GM23248 (cell line): Measurements from ENCODE around the gene KISS1R. TPM values are rescaled to one million over a fixed set of nuclear protein-coding genes. Genes with fewer than 3 reads are reported as not detected.

ENCODE experiments used
- DNase-seq: peaks from one replicate; pipeline ENCODE4 v3.0.0-alpha.2; 2015
- H2AFZ ChIP-seq: fragments of 200-600 bp; sonication (generic); 2 replicates; pipeline ENCODE4 v1.6.1; 2016; ENCODE audit warnings: antibody characterized with exemption
- H3F3A ChIP-seq: fragments of 200-600 bp; sonication (generic); 2 replicates; pipeline ENCODE4 v1.6.1; 2016; ENCODE audit warnings: mild to moderate bottlenecking, antibody characterized with exemption, mixed run types; ENCODE audit not compliant: insufficient read depth
- H3K27ac ChIP-seq: fragments of 200-600 bp; sonication (generic); 2 replicates; pipeline ENCODE4 v1.5.1; 2016; ENCODE audit warnings: mild to moderate bottlenecking
- H3K27me3 ChIP-seq: fragments of 200-600 bp; sonication (generic); replicated peaks from 2 replicates; pipeline ENCODE4 v1.6.1; 2016; ENCODE audit warnings: mild to moderate bottlenecking; ENCODE audit not compliant: insufficient read depth
- H3K36me3 ChIP-seq: fragments of 200-600 bp; sonication (generic); 2 replicates; pipeline ENCODE4 v1.6.1; 2016; ENCODE audit warnings: low read depth, mild to moderate bottlenecking
- H3K4me1 ChIP-seq: fragments of 200-600 bp; sonication (generic); 2 replicates; pipeline ENCODE4 v1.6.1; 2016; ENCODE audit warnings: mild to moderate bottlenecking; ENCODE audit not compliant: insufficient read depth
- H3K4me2 ChIP-seq: fragments of 200-600 bp; sonication (generic); one replicate; pipeline ENCODE4 v1.6.1; 2016; ENCODE audit warnings: mild to moderate bottlenecking; ENCODE audit not compliant: unreplicated experiment
- H3K4me3 ChIP-seq: fragments of 200-600 bp; sonication (generic); 2 replicates; pipeline ENCODE4 v1.5.1; 2016; ENCODE audit warnings: mild to moderate bottlenecking
- H3K79me2 ChIP-seq: fragments of 200-600 bp; sonication (generic); 2 replicates; pipeline ENCODE4 v1.6.1; 2016; ENCODE audit warnings: mild to moderate bottlenecking; ENCODE audit not compliant: insufficient read depth
- H3K9ac ChIP-seq: fragments of 200-600 bp; sonication (generic); 2 replicates; pipeline ENCODE4 v1.6.1; 2016; ENCODE audit warnings: mild to moderate bottlenecking
- H3K9me2 ChIP-seq: fragments of 200-600 bp; sonication (generic); 2 replicates; pipeline ENCODE4 v1.6.1; 2016; ENCODE audit warnings: mixed run types, mild to moderate bottlenecking, moderate library complexity; ENCODE audit not compliant: insufficient read depth
- H3K9me3 ChIP-seq: fragments of 200-600 bp; sonication (generic); one replicate; pipeline ENCODE4 v1.6.1; 2017; ENCODE audit warnings: low read depth
- H4K20me1 ChIP-seq: fragments of 200-600 bp; sonication (generic); 2 replicates; pipeline ENCODE4 v1.6.0; 2016; ENCODE audit not compliant: insufficient read depth
- EZH2 ChIP-seq: fragments of 200-600 bp; sonication (generic); IDR thresholded peaks from 2 replicates; pipeline ENCODE4 v1.6.1; 2018; ENCODE audit warnings: antibody characterized with exemption, mild to moderate bottlenecking; ENCODE audit not compliant: insufficient read depth, poor library complexity, severe bottlenecking
- EZH2phosphoT487 ChIP-seq: fragments of 200-600 bp; sonication (generic); IDR thresholded peaks from 2 replicates; pipeline ENCODE4 v1.6.1; 2018; ENCODE audit warnings: antibody characterized with exemption, moderate library complexity, mild to moderate bottlenecking, low read depth; ENCODE audit not compliant: insufficient read depth
- WGBS, 2 experiments: methylation state at CpG; one replicate each; pipeline ENCODE4 v1.1.6; 2015 to 2017; ENCODE audit warnings: low lambda C conversion rate in 2 of 2, low coverage in 1 of 2; ENCODE audit errors: missing lambda C conversion rate in 2 of 2; 5-methylcytosine and 5-hydroxymethylcytosine counted together
- in situ Hi-C: fragments of 300-500 bp; cut with MboI; formaldehyde crosslinking; loops from 2 replicates; pipeline ENCODE4 v1.15.0; 2020
- polyA plus RNA-seq: library from polyadenylated mRNA; unstranded; fragments of >200 nt; fragmentation: Nextera tagmentation; extraction: Ambion mirVana; gene quantifications from 2 replicates; pipeline ENCODE4 v1.2.1, GENCODE V29; 2016
- total RNA-seq: library from RNA; depleted of rRNA; stranded (reverse); fragments of >200 nt; shearing (Covaris generic); gene quantifications from 2 replicates; pipeline ENCODE4 v1.2.3, GENCODE V29; 2014

Gene KISS1R
- total and polyA plus RNA-seq, 2 experiments from 2014 or later: not detected

DNA sequence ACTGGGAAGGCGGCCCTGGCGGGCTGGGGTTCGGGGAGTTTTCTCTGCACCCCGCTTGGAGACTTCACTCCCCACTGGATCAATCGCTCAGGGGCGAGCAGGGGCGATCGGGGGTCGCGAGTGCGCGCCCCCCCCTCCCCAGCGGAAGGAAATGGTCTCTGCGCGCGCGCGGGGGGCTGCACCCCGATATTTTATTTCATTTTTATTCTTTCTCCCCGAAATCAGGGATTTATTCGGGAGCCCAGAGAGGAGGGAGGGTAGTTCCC, 9.1 kb downstream of the KISS1R start:
- Histone ChIP-seq H3K79me2 (peaks cover 48% of the 10 kb centered on the region), H2AFZ (peak overlapping the region; percentile 39), H3F3A (no peaks in the 10 kb centered on the region), H3K9ac (peak overlapping the region; percentile 80), H3K4me1 (no peaks in the 10 kb centered on the region), H3K4me2 (peak overlapping the region; percentile 82), H3K27ac (peak overlapping the region; percentile 31), H3K27me3 (no peaks in the 10 kb centered on the region), H4K20me1 (no peaks in the 10 kb centered on the region), H3K36me3 (0 out of 2 replicates have a peak, but pooled peaks cover 4% of the 10 kb centered on the region), H3K9me3 (no peaks in the 10 kb centered on the region), H3K4me3 (peak overlapping the region; percentile 78), H3K9me2 (no peaks in the 10 kb centered on the region)
- in situ Hi-C loops: no loop called here
- no peak for DNase-seq
- 0 to 1% methylated on average over 21 of the region's 21 CpGs for WGBS, 2 experiments
- TF ChIP-seq EZH2 (no peak), EZH2phosphoT487 (no peak)

DNA sequence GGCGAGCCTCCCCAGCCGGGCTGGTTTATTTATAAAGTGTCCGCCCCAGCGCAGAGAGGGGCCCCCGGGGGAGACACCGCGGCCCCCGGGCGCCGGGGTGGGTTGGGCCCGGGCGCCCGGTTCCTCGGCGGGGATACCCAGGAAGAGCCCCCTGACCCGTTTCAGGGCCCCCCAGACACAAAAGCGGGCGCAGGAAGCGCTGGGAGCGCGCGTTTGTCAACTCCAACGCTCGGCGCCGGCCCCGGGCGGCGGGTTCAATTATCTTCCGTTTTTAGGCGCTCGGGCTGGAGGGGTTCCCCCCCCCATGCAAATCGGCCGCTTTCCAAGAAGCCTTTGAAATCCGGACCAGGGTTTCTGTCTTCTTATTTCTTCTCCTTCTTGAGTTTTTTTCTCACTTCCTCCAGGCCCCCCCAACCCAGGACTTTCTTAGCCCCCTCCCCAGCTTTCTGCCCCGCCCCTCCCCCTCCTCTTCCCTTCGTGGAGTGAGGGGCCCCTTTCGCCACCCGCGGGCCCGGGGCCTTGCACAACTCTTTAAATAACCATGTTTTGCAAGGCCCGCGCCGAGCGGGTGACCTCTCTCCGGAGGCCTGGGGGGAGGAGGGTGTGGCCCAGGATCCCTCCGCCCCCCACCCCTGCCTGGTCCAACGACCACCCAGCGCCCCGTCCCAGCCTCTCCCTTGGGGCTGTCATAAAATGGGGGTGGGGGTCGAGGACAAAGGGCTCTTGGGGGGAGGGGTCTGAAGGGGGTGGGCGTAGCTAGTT, 9.6 kb downstream of the KISS1R start:
- no peak for TF ChIP-seq EZH2phosphoT487
- no peak for TF ChIP-seq EZH2
- 1 to 2% methylated on average over 24 to 52 of the region's 52 CpGs for WGBS, 2 experiments
- Histone ChIP-seq H3K4me1 (no peaks in the 10 kb centered on the region), H3K27me3 (no peaks in the 10 kb centered on the region), H2AFZ (peak overlapping the region; percentile 39), H3K36me3 (0 out of 2 replicates have a peak, but pooled peaks cover 4% of the 10 kb centered on the region), H3K4me3 (peak overlapping the region; percentile 78), H4K20me1 (no peaks in the 10 kb centered on the region), H3K27ac (peak overlapping the region; percentile 31), H3K79me2 (peaks cover 48% of the 10 kb centered on the region), H3K9ac (peak overlapping the region; percentile 80), H3F3A (no peaks in the 10 kb centered on the region), H3K4me2 (peak overlapping the region; percentile 82), H3K9me3 (no peaks in the 10 kb centered on the region), H3K9me2 (no peaks in the 10 kb centered on the region)
- in situ Hi-C loops: no loop called here
- peak; percentile 74 for DNase-seq

DNA sequence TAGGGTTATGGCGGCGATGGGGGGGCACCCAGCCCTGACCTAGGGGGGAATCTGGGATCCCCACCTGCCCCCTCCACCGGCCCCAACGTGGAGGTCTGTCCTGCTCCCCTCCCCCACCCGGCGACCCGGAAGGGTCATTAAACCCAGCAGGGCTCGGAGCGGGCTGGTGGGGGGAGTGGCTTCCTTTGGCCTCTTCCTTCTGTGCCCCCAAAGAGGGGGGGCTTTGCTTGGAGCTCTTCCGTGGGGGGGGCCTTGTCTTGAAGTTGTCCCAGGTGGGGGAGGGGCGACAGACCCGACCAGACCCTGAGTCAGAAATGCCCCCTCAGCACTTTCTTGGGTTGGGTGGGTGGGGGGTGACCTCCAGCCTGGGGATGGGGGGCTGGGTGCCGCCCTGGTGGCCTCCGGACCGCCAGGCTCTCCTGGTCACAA, 10.2 kb downstream of the KISS1R start:
- Histone ChIP-seq H3F3A (no peaks in the 10 kb centered on the region), H3K4me1 (0 out of 2 replicates have a peak, but pooled peaks cover under 1% of the 10 kb centered on the region), H2AFZ (no peak overlapping the region), H3K27me3 (no peaks in the 10 kb centered on the region), H4K20me1 (no peaks in the 10 kb centered on the region), H3K4me2 (peak overlapping the region; percentile 82), H3K27ac (peak overlapping the region; percentile 31; the same call in 1 of the 2 replicates), H3K9me3 (no peaks in the 10 kb centered on the region), H3K79me2 (peaks cover 53% of the 10 kb centered on the region), H3K9ac (peak overlapping the region; percentile 80), H3K36me3 (0 out of 2 replicates have a peak, but pooled peaks cover 4% of the 10 kb centered on the region), H3K9me2 (no peaks in the 10 kb centered on the region), H3K4me3 (peak overlapping the region; percentile 78)
- DNase-seq: no peak
- 13 to 50% methylated on average over 4 to 14 of the region's 15 CpGs for WGBS, 2 experiments
- no peak for TF ChIP-seq EZH2
- no peak for TF ChIP-seq EZH2phosphoT487
- in situ Hi-C loops: no loop called here

DNA sequence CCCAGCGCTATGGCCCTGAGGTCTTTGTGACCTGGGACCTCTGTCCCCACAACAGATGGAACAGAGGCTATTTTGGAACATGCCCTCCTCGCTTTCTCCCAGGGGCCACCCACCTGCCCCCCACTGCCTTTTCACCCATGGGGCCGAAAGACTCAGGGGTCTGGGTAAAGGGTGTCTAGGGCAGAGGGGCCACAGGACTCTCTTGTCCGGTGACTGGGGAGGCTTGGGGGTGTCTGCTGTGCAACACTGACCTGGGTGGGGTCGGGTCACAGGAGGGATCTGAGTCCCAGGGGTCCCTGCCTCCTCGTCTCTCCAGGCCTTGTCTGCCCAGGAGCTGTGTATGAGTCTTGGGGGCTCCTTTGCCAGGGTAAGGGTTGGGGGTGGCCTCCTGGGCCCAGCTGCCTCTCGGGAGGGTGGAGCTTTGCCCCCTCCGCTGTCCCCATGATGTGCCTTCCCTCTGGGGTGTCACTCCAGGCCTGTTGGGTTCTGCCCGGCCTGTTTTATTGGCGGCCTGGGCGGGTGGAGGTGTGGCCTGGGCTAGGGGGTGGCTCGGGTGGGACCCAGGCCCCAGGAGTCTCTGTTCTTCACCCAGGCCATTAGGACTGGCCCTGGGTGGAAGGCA, 10.8 kb downstream of the KISS1R start:
- Histone ChIP-seq H3K36me3 (0 out of 2 replicates have a peak, but pooled peaks cover 4% of the 10 kb centered on the region), H2AFZ (no peak overlapping the region), H4K20me1 (no peaks in the 10 kb centered on the region), H3K9me2 (no peaks in the 10 kb centered on the region), H3F3A (no peaks in the 10 kb centered on the region), H3K27me3 (no peaks in the 10 kb centered on the region), H3K4me3 (0 out of 2 replicates have a peak overlapping the region, but pooled peaks have one; percentile 78), H3K9ac (no peak overlapping the region; the same call in 1 of the 2 replicates), H3K79me2 (peaks cover 53% of the 10 kb centered on the region), H3K4me1 (peaks cover 6% of the 10 kb centered on the region; the same call in 1 of the 2 replicates), H3K4me2 (peak overlapping the region; percentile 45), H3K27ac (no peak overlapping the region), H3K9me3 (no peaks in the 10 kb centered on the region)
- no peak for DNase-seq
- 79 to 80% methylated on average over 11 to 12 of the region's 12 CpGs for WGBS, 2 experiments
- in situ Hi-C loops: no loop called here
- TF ChIP-seq EZH2 (no peak), EZH2phosphoT487 (no peak)
